HK-2 (cell line): ENCODE measurements around the gene RNF223.
"Not testable (repeated sequence)": the region's sequence is repeated elsewhere in the genome, so short reads cannot be mapped to it uniquely, and the experiment has no call there.

Experiments used
- DNase-seq: peaks from one replicate; pipeline ENCODE4 v3.0.0-alpha.2; 2018; ENCODE audit not compliant: unreplicated experiment

Gene RNF223

GRCh38 chr1:1087351-1088028 lies 13.4 kb upstream of the RNF223 start:
- no peak for DNase-seq

GRCh38 chr1:1086911-1087341 lies 12.8 kb upstream of the RNF223 start:
- DNase-seq = no peak

GRCh38 chr1:1085911-1086841 lies 12.1 kb upstream of the RNF223 start:
- DNase-seq = no peak

GRCh38 chr1:1085171-1085841 lies 11.2 kb upstream of the RNF223 start:
- DNase-seq = no peak

GRCh38 chr1:1084372-1085170 lies 10.5 kb upstream of the RNF223 start:
- peak; percentile 1 for DNase-seq

- DNase-seq = peak; percentile 3
These were observed 9.6 kb upstream of the RNF223 start for GRCh38 chr1:1083416-1084371.

- no peak for DNase-seq
These were observed 8.8 kb upstream of the RNF223 start for GRCh38 chr1:1082776-1083415.

GRCh38 chr1:1082239-1082775 lies 8.2 kb upstream of the RNF223 start:
- no peak for DNase-seq

- peak; percentile 1 for DNase-seq
These were observed 7.5 kb upstream of the RNF223 start for GRCh38 chr1:1081311-1082238.

- DNase-seq = peak; percentile 1
These were observed 6.8 kb upstream of the RNF223 start for GRCh38 chr1:1080951-1081310.

GRCh38 chr1:1080122-1080757 lies 6.1 kb upstream of the RNF223 start:
- DNase-seq = peak; percentile 86

- peak; percentile 98 for DNase-seq
These were observed 5.5 kb upstream of the RNF223 start for GRCh38 chr1:1079408-1080121.

GRCh38 chr1:1077396-1077795 lies 3.3 kb upstream of the RNF223 start:
- not testable (repeated sequence) for DNase-seq

GRCh38 chr1:1075148-1075935 lies 1.2 kb upstream of the RNF223 start:
- no peak for DNase-seq

- DNase-seq = no peak
These were observed 583 bp upstream of the RNF223 start for GRCh38 chr1:1074631-1075147.
